Lower leg skin (tissue), 4 donors: ENCODE data around the gene C1orf116. TPM values are rescaled to one million over a fixed set of nuclear protein-coding genes. Genes with fewer than 3 reads are reported as not detected.

Source experiments
- DNase-seq, 2 donors: peaks; one replicate each; pipeline ENCODE4 v3.0.0-alpha.2; 2019; ENCODE audit warnings: low spot score in 2 of 2
- H3K4me3 ChIP-seq: fragments of 200-600 bp; sonication (generic); 2 replicates; pipeline ENCODE4 v1.5.1; 2017; ENCODE audit warnings: mild to moderate bottlenecking, low read depth; ENCODE audit not compliant: poor library complexity, severe bottlenecking
- CTCF ChIP-seq, 3 donors: fragments of 450-650 bp; IDR thresholded peaks; one replicate each; pipeline ENCODE4 v1.5.1; 2016; ENCODE audit warnings: antibody characterized with exemption in 3 of 3, mild to moderate bottlenecking in 3 of 3, moderate library complexity in 2 of 3
- POLR2A ChIP-seq, 2 donors: fragments of 450-650 bp; IDR thresholded peaks; one replicate each; pipeline ENCODE4 v1.6.1; 2016 to 2017; ENCODE audit warnings: antibody characterized with exemption in 2 of 2, mild to moderate bottlenecking in 1 of 2, moderate library complexity in 1 of 2
- WGBS, 2 donors: methylation state at CpG; one replicate each; pipeline ENCODE4 v1.1.5; 2018; 5-methylcytosine and 5-hydroxymethylcytosine counted together
- intact Hi-C: fragments of 100-400 bp; cut with DNase I; formaldehyde crosslinking; loops from one replicate; pipeline ENCODE4 v1.15.0; 2023; ENCODE audit warnings: low total_unique reads
- total RNA-seq, 4 donors: library from RNA; depleted of rRNA; stranded (reverse); fragments of >200 nt; gene quantifications; one replicate each; pipeline ENCODE4 v1.1.0, GENCODE V29; 2016

The C1orf116 gene
- total RNA-seq, 4 donors from 2014 or later, result 81.5 to 137 (median 110) TPM

GRCh38 chr1:207052911-207053769 is 20.6 kb upstream of the C1orf116 start, which contains the start of gene PFKFB2:
PFKFB2 (plus strand) TSS chr1:207053275; CDS start chr1:207054718, 1,443 bp downstream.
- H3K4me3 ChIP-seq, result peak within 1 kb of the TSS; percentile 44
- intact Hi-C loops, result no loop called here
- peak; percentile 98 to 99 for DNase-seq
- TF ChIP-seq CTCF (IDR thresholded peaks at IDR 0.05) (peak in 1 of 3 donors; percentile 29), POLR2A (IDR thresholded peaks at IDR 0.05) (no peak)
- 3 to 4% methylated on average over 44 to 49 of the region's 56 CpGs for WGBS, 2 donors

DNA sequence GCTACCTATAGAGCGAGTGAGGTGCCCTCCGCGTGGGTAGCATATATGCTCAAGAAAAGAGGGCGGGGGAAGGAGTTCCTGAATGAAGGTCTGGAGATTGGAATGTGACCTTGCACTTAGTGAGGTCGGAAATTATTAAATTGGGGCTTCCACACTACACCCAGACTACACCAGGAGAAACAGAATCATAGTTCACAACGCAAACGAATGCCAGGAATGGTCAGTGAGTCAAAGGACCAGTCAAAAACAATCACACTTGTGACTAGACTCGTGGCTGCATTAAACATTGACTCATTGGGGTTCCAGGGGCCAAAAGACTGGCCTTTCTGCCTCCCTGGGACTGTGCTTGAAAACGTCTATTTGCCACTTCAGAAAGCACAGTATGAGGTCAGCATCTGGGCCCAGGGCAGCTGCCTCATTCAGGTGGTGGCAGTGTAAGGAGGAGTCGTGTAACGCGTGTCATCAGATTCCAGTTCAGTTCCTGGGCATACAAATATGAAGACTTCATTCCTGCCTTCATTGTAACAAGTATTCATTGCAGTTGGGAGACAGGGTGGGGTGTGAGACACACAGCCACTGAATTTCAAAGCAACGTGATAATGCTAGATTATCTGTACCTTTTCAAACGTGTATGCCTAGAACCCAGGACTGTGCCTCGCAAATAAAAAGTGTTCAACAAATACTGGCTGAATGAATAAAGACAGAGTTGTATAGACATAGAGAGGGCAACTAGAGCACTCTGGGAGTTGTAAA is 18.8 kb upstream of the C1orf116 start, which contains the start of gene YOD1:
Gene YOD1, minus strand, starts transcription at position 18 of the 753 bp plus-strand sequence. CDS start 178 bp downstream, outside the sequence.
- intact Hi-C loops, result no loop called here
- DNase-seq, result no peak
- TF ChIP-seq POLR2A (IDR thresholded peaks at IDR 0.05) (no peak), CTCF (IDR thresholded peaks at IDR 0.05) (no peak)
- WGBS, 2 donors, result 40 to 42% methylated on average over 15 of the region's 15 CpGs
- peak within 1 kb of the TSS; percentile 98 for H3K4me3 ChIP-seq

DNA sequence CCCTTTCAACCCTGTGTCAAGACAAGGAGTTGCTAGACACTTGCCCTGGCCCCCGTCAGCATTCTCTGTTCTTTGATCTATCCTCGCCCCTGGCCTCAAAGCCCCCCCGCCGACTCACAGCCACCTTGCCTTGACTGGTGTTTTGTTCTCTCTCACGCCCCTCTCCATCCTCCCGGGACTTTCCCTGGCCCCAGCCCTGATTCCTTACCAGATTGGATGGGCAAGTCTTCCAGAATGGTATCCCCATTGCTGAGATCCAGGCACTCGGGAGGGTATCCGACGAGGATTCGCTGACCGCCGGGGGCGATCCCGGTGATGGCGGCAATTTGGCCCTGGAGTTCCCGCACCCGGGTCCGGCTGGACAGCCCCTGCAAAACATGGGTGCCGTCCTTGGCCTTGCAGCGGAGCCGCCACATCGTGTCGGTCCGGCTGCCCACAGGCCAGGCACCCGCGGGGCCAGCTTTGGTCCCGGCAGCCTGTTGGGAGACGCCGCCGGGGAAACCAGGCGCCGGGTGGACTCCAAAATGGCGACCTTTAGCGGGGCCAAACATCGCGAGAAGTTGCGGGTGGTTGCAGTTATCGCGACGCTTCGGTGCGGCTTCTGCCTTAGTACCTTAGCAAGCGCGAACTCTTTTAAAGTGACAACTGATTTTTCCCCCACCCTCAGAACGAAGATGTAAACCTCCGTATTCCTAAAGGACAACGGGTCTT is 18.1 kb upstream of the C1orf116 start:
- intact Hi-C loops, result no loop called here
- peak; percentile 89 to 99 for DNase-seq
- TF ChIP-seq POLR2A (IDR thresholded peaks at IDR 0.05) (no peak), CTCF (IDR thresholded peaks at IDR 0.05) (peak in 1 of 3 donors; percentile 13)
- H3K4me3 ChIP-seq, result peak overlapping the region; percentile 98
- WGBS, 2 donors, result 1 to 2% methylated on average over 38 to 44 of the region's 47 CpGs

GRCh38 chr1:207049974-207050391 is 17.4 kb upstream of the C1orf116 start:
- H3K4me3 ChIP-seq, result peak overlapping the region; percentile 98
- peak in 1 of 3 donors; percentile 14 for TF ChIP-seq CTCF (IDR thresholded peaks at IDR 0.05)
- no peak for TF ChIP-seq POLR2A (IDR thresholded peaks at IDR 0.05)
- no peak for DNase-seq
- intact Hi-C loops, result no loop called here
- 0 to 1% methylated on average over 6 of the region's 6 CpGs for WGBS, 2 donors

DNA sequence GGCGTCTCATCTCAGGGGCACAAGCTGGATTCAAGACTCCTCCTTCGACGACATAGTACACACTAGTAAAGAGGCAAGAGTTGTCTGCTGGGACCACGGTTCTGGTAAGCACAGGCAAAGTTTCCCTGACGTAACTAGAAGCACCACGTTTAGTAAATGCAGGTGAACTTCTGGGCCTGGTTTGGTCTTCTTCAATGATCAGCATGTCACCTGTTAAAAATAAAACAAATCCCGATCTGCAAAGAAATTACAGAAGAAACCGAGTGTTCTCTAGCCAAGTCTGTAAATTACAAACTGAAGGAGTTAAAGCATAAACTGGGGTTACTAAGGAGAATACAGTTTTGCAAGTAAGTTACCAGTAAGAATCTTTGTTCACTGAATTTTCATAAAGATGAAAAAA is 17.0 kb upstream of the C1orf116 start:
- H3K4me3 ChIP-seq, result no peak overlapping the region
- 47 to 51% methylated on average over 8 of the region's 8 CpGs for WGBS, 2 donors
- TF ChIP-seq POLR2A (IDR thresholded peaks at IDR 0.05) (no peak), CTCF (IDR thresholded peaks at IDR 0.05) (no peak)
- no peak for DNase-seq
- intact Hi-C loops, result no loop called here
